Measurements from ENCODE around the gene ANKRD39.
A peak's percentile ranks its signal among the peaks of the same experiment; 100 is the strongest.

The ANKRD39 gene

GRCh38 chr2:96879545-96880040, 21.8 kb upstream of the ANKRD39 start:
- H3K4me1 Mint-ChIP-seq = peaks cover 20% of the 10 kb centered on the region
- DNase-seq (ENCODE audit: low spot score in 2 of 2) (no peak), ATAC-seq (no peak)
- no peaks in the 10 kb centered on the region for H3K36me3 Mint-ChIP-seq
- no peaks in the 10 kb centered on the region for H3K9me3 Mint-ChIP-seq
- no peak overlapping the region for H3K27ac Mint-ChIP-seq
- H3K4me3 Mint-ChIP-seq = no peak overlapping the region

- H3K4me1 Mint-ChIP-seq = peaks cover 25% of the 10 kb centered on the region
- H3K36me3 Mint-ChIP-seq = no peaks in the 10 kb centered on the region
- DNase-seq (ENCODE audit: low spot score in 2 of 2) (no peak), ATAC-seq (no peak)
- no peak overlapping the region for H3K27ac Mint-ChIP-seq
- no peak overlapping the region for H3K4me3 Mint-ChIP-seq
- no peaks in the 10 kb centered on the region for H3K9me3 Mint-ChIP-seq
These were observed 21.2 kb upstream of the ANKRD39 start for GRCh38 chr2:96878796-96879544.

GRCh38 chr2:96878171-96878570, 20.4 kb upstream of the ANKRD39 start:
- no peak overlapping the region for H3K4me3 Mint-ChIP-seq
- H3K36me3 Mint-ChIP-seq = no peaks in the 10 kb centered on the region
- DNase-seq (ENCODE audit: low spot score in 2 of 2) = no peak
- no peaks in the 10 kb centered on the region for H3K9me3 Mint-ChIP-seq
- ATAC-seq = no peak
- H3K27ac Mint-ChIP-seq = no peak overlapping the region
- H3K4me1 Mint-ChIP-seq = peaks cover 32% of the 10 kb centered on the region

GRCh38 chr2:96877631-96878092, 19.8 kb upstream of the ANKRD39 start:
- Mint-ChIP-seq H3K36me3 (no peaks in the 10 kb centered on the region), H3K27ac (no peak overlapping the region), H3K4me3 (no peak overlapping the region), H3K9me3 (no peaks in the 10 kb centered on the region), H3K4me1 (peaks cover 38% of the 10 kb centered on the region)
- ATAC-seq = no peak
- DNase-seq (ENCODE audit: low spot score in 2 of 2) = no peak

GRCh38 chr2:96877042-96877451, 19.2 kb upstream of the ANKRD39 start:
- peaks cover 39% of the 10 kb centered on the region for H3K4me1 Mint-ChIP-seq
- ATAC-seq = no peak
- H3K36me3 Mint-ChIP-seq = no peaks in the 10 kb centered on the region
- no peak for DNase-seq (ENCODE audit: low spot score in 2 of 2)
- peak overlapping the region; percentile 40 for H3K27ac Mint-ChIP-seq
- H3K4me3 Mint-ChIP-seq = no peak overlapping the region
- no peaks in the 10 kb centered on the region for H3K9me3 Mint-ChIP-seq

- Mint-ChIP-seq H3K27ac (peak overlapping the region; percentile 40), H3K9me3 (no peaks in the 10 kb centered on the region), H3K36me3 (no peaks in the 10 kb centered on the region), H3K4me3 (no peak overlapping the region), H3K4me1 (peaks cover 39% of the 10 kb centered on the region)
- ATAC-seq (peak; percentile 50), DNase-seq (ENCODE audit: low spot score in 2 of 2) (no peak)
These were observed 18.6 kb upstream of the ANKRD39 start for GRCh38 chr2:96876269-96877041.

GRCh38 chr2:96875498-96876268, 17.9 kb upstream of the ANKRD39 start:
- Mint-ChIP-seq H3K9me3 (no peaks in the 10 kb centered on the region), H3K36me3 (peaks cover under 1% of the 10 kb centered on the region), H3K4me3 (no peak overlapping the region), H3K4me1 (peaks cover 43% of the 10 kb centered on the region), H3K27ac (peak overlapping the region; percentile 32)
- ATAC-seq (no peak), DNase-seq (ENCODE audit: low spot score in 2 of 2) (no peak)

GRCh38 chr2:96874198-96874831, 16.5 kb upstream of the ANKRD39 start:
- peaks cover 5% of the 10 kb centered on the region for H3K36me3 Mint-ChIP-seq
- no peaks in the 10 kb centered on the region for H3K9me3 Mint-ChIP-seq
- H3K27ac Mint-ChIP-seq = peak overlapping the region; percentile 86
- H3K4me3 Mint-ChIP-seq = no peak overlapping the region
- ATAC-seq (peak; percentile 27), DNase-seq (ENCODE audit: low spot score in 2 of 2) (no peak)
- peaks cover 47% of the 10 kb centered on the region for H3K4me1 Mint-ChIP-seq

- Mint-ChIP-seq H3K36me3 (peaks cover 5% of the 10 kb centered on the region), H3K4me3 (no peak overlapping the region), H3K9me3 (no peaks in the 10 kb centered on the region), H3K4me1 (peaks cover 47% of the 10 kb centered on the region), H3K27ac (peak overlapping the region; percentile 86)
- no peak for ATAC-seq
- no peak for DNase-seq (ENCODE audit: low spot score in 2 of 2)
These were observed 15.9 kb upstream of the ANKRD39 start for GRCh38 chr2:96873651-96874096.

- no peak for ATAC-seq
- no peak overlapping the region for H3K4me3 Mint-ChIP-seq
These were observed 15.0 kb upstream of the ANKRD39 start for GRCh38 chr2:96872591-96873349.

GRCh38 chr2:96870626-96871255, 12.9 kb upstream of the ANKRD39 start:
- peaks cover 53% of the 10 kb centered on the region for H3K4me1 Mint-ChIP-seq
- peak; percentile 40 to 68 for DNase-seq (ENCODE audit: low spot score in 2 of 2)

More at GRCh38 chr2:96872591-96873349, 15.0 kb upstream of the ANKRD39 start:
- Mint-ChIP-seq H3K36me3 (peaks cover 10% of the 10 kb centered on the region), H3K4me1 (peaks cover 50% of the 10 kb centered on the region), H3K9me3 (no peaks in the 10 kb centered on the region), H3K27ac (no peak overlapping the region)
- DNase-seq (ENCODE audit: low spot score in 2 of 2) = no peak

GRCh38 chr2:96869822-96870625, 12.2 kb upstream of the ANKRD39 start, which contains the start of gene SEMA4C:
SEMA4C (minus strand) TSS chr2:96870080; CDS start chr2:96867886, 2,194 bp downstream.
- peak; percentile 54 to 75 for DNase-seq (ENCODE audit: low spot score in 2 of 2)
- peaks cover 46% of the 10 kb centered on the region for H3K4me1 Mint-ChIP-seq

More at GRCh38 chr2:96870626-96871255, 12.9 kb upstream of the ANKRD39 start:
- ATAC-seq = peak; percentile 62
- Mint-ChIP-seq H3K27ac (peak overlapping the region; percentile 78), H3K4me3 (peak overlapping the region; percentile 77), H3K9me3 (no peaks in the 10 kb centered on the region), H3K36me3 (peaks cover 16% of the 10 kb centered on the region)

GRCh38 chr2:96869281-96869821, 11.5 kb upstream of the ANKRD39 start:
- Mint-ChIP-seq H3K27ac (no peak overlapping the region), H3K4me3 (peak overlapping the region; percentile 81), H3K4me1 (peaks cover 43% of the 10 kb centered on the region), H3K36me3 (peaks cover 29% of the 10 kb centered on the region), H3K9me3 (no peaks in the 10 kb centered on the region)
- DNase-seq (ENCODE audit: low spot score in 2 of 2) (no peak), ATAC-seq (no peak)

More at GRCh38 chr2:96869822-96870625, 12.2 kb upstream of the ANKRD39 start, which contains the start of gene SEMA4C:
- Mint-ChIP-seq H3K9me3 (no peaks in the 10 kb centered on the region), H3K4me3 (peak within 1 kb of the TSS; percentile 81), H3K27ac (peak within 1 kb of the TSS; percentile 78), H3K36me3 (peaks cover 23% of the 10 kb centered on the region)
- peak; percentile 51 for ATAC-seq
